ENCODE results near the gene SYS1.

The SYS1 gene

GRCh38 chr20:45395114-45395415 is 32.1 kb downstream of the SYS1 start:
- DNase-seq (ENCODE audit: low read depth in 2 of 2): no peak
- H3K4me3 ChIP-seq (replicated peaks in 1 of 2; ENCODE audit: low read depth in 2 of 2, low read length in 2 of 2): no peak overlapping the region
- no peak for TF ChIP-seq CTCF (IDR thresholded peaks at IDR 0.05; ENCODE audit: low read depth, low read length)

- no peak for TF ChIP-seq CTCF (IDR thresholded peaks at IDR 0.05; ENCODE audit: low read depth, low read length)
- DNase-seq (ENCODE audit: low read depth in 2 of 2): no peak
Observed at GRCh38 chr20:45399018-45399417, 36.1 kb downstream of the SYS1 start.

GRCh38 chr20:45400346-45401031 is 37.5 kb downstream of the SYS1 start:
- no peak overlapping the region for H3K4me3 ChIP-seq (replicated peaks in 1 of 2; ENCODE audit: low read depth in 2 of 2, low read length in 2 of 2)
- no peak for DNase-seq (ENCODE audit: low read depth in 2 of 2)
- TF ChIP-seq CTCF (IDR thresholded peaks at IDR 0.05; ENCODE audit: low read depth, low read length): no peak

More at GRCh38 chr20:45399018-45399417, 36.1 kb downstream of the SYS1 start:
- H3K4me3 ChIP-seq (replicated peaks in 1 of 2; ENCODE audit: low read depth in 2 of 2, low read length in 2 of 2): no peak overlapping the region

- peak in 1 of 2 donors; percentile 47 for DNase-seq (ENCODE audit: low read depth in 2 of 2)
- no peak overlapping the region for H3K4me3 ChIP-seq (replicated peaks in 1 of 2; ENCODE audit: low read depth in 2 of 2, low read length in 2 of 2)
- no peak for TF ChIP-seq CTCF (IDR thresholded peaks at IDR 0.05; ENCODE audit: low read depth, low read length)
Observed at GRCh38 chr20:45402946-45403345, 40.0 kb downstream of the SYS1 start.

- DNase-seq (ENCODE audit: low read depth in 2 of 2): no peak
- H3K4me3 ChIP-seq (replicated peaks in 1 of 2; ENCODE audit: low read depth in 2 of 2, low read length in 2 of 2): no peak overlapping the region
- no peak for TF ChIP-seq CTCF (IDR thresholded peaks at IDR 0.05; ENCODE audit: low read depth, low read length)
Observed at GRCh38 chr20:45404438-45404837, 41.5 kb downstream of the SYS1 start.

- DNase-seq (ENCODE audit: low read depth in 2 of 2): peak in 1 of 2 donors; percentile 22
- peak overlapping the region; percentile 60 to 63 for H3K4me3 ChIP-seq (replicated peaks in 1 of 2; ENCODE audit: low read depth in 2 of 2, low read length in 2 of 2)
- TF ChIP-seq CTCF (IDR thresholded peaks at IDR 0.05; ENCODE audit: low read depth, low read length): no peak
Observed at GRCh38 chr20:45405571-45406259, 42.8 kb downstream of the SYS1 start.
